ENCODE data around the gene HPX. TPM values are rescaled to one million over a fixed set of nuclear protein-coding genes. Genes with fewer than 3 reads are reported as not detected.

The HPX gene
- total RNA-seq, 1 donor from 2014 or later: 0.56 TPM

GRCh38 chr11:6469599-6469998 lies 28.8 kb upstream of the HPX start:
- H3K4me3 ChIP-seq: no peak overlapping the region
- H3K36me3 ChIP-seq: no peaks in the 10 kb centered on the region
- H3K79me2 ChIP-seq (ENCODE audit: low read depth): peaks cover 11% of the 10 kb centered on the region
- H3K9ac ChIP-seq: no peak overlapping the region
- Mint-ChIP-seq H3K36me3 (no peaks in the 10 kb centered on the region), H3K27ac (no peak overlapping the region), H3K4me1 (peaks cover 16% of the 10 kb centered on the region), H3K4me3 (no peak overlapping the region), H3K9me3 (no peaks in the 10 kb centered on the region), H3K27me3 (ENCODE audit: insufficient read depth, low read depth) (peaks cover 4% of the 10 kb centered on the region)
- no peaks in the 10 kb centered on the region for H4K20me1 ChIP-seq (ENCODE audit: low read depth)
- H3K4me1 ChIP-seq: peaks cover 13% of the 10 kb centered on the region
- peaks cover 24% of the 10 kb centered on the region for H3F3A ChIP-seq (ENCODE audit: low read depth)
- no peak for DNase-seq (ENCODE audit: low spot score)
- H2AFZ ChIP-seq (replicated peaks): peak overlapping the region; percentile 83
- no peaks in the 10 kb centered on the region for H3K27me3 ChIP-seq
- TF ChIP-seq EZH2 (IDR thresholded peaks at IDR 0.05): no peak
- no peak for TF ChIP-seq CTCF (IDR thresholded peaks at IDR 0.05)
- no peak for TF ChIP-seq EZH2phosphoT487 (IDR thresholded peaks at IDR 0.05)
- no peak overlapping the region for H3K27ac ChIP-seq
- H3K9me3 ChIP-seq (ENCODE audit: low read depth): no peaks in the 10 kb centered on the region
- peak overlapping the region; percentile 66 for H3K4me2 ChIP-seq

GRCh38 chr11:6468712-6469495 lies 28.1 kb upstream of the HPX start:
- Mint-ChIP-seq H3K36me3 (no peaks in the 10 kb centered on the region), H3K4me3 (no peak overlapping the region), H3K9me3 (no peaks in the 10 kb centered on the region), H3K27me3 (ENCODE audit: insufficient read depth, low read depth) (peaks cover 2% of the 10 kb centered on the region), H3K4me1 (peaks cover 12% of the 10 kb centered on the region), H3K27ac (no peak overlapping the region)
- Histone ChIP-seq H3K79me2 (ENCODE audit: low read depth) (peaks cover 11% of the 10 kb centered on the region), H3K4me1 (peaks cover 13% of the 10 kb centered on the region), H3K4me3 (no peak overlapping the region), H3K36me3 (no peaks in the 10 kb centered on the region), H3F3A (ENCODE audit: low read depth) (peaks cover 17% of the 10 kb centered on the region), H3K27ac (no peak overlapping the region), H3K9ac (no peak overlapping the region), H4K20me1 (ENCODE audit: low read depth) (no peaks in the 10 kb centered on the region), H3K9me3 (ENCODE audit: low read depth) (no peaks in the 10 kb centered on the region), H2AFZ (replicated peaks) (peak overlapping the region; percentile 83), H3K4me2 (peak overlapping the region; percentile 66), H3K27me3 (no peaks in the 10 kb centered on the region)
- TF ChIP-seq CTCF (IDR thresholded peaks at IDR 0.05) (no peak), EZH2 (IDR thresholded peaks at IDR 0.05) (no peak), EZH2phosphoT487 (IDR thresholded peaks at IDR 0.05) (no peak)
- DNase-seq (ENCODE audit: low spot score): peak; percentile 98

- H3K4me1 ChIP-seq: no peaks in the 10 kb centered on the region
- H3K9me3 ChIP-seq (ENCODE audit: low read depth): no peaks in the 10 kb centered on the region
- Mint-ChIP-seq H3K27me3 (ENCODE audit: insufficient read depth, low read depth) (no peaks in the 10 kb centered on the region), H3K4me3 (no peak overlapping the region), H3K27ac (no peak overlapping the region), H3K36me3 (peaks cover 7% of the 10 kb centered on the region), H3K4me1 (no peaks in the 10 kb centered on the region), H3K9me3 (no peaks in the 10 kb centered on the region)
- H3K27ac ChIP-seq: no peak overlapping the region
- no peaks in the 10 kb centered on the region for H4K20me1 ChIP-seq (ENCODE audit: low read depth)
- no peak for DNase-seq (ENCODE audit: low spot score)
- no peak overlapping the region for H3K9ac ChIP-seq
- no peaks in the 10 kb centered on the region for H3K27me3 ChIP-seq
- TF ChIP-seq CTCF (IDR thresholded peaks at IDR 0.05): no peak
- no peak for TF ChIP-seq EZH2phosphoT487 (IDR thresholded peaks at IDR 0.05)
- TF ChIP-seq EZH2 (IDR thresholded peaks at IDR 0.05): no peak
- H3F3A ChIP-seq (ENCODE audit: low read depth): no peaks in the 10 kb centered on the region
- no peaks in the 10 kb centered on the region for H3K79me2 ChIP-seq (ENCODE audit: low read depth)
- no peak overlapping the region for H3K4me2 ChIP-seq
- no peak overlapping the region for H3K4me3 ChIP-seq
- H2AFZ ChIP-seq (replicated peaks): no peak overlapping the region
- no peaks in the 10 kb centered on the region for H3K36me3 ChIP-seq
Observed at GRCh38 chr11:6459099-6459450, 18.3 kb upstream of the HPX start.

Measured in neural progenitor cell (in vitro differentiated cells).